AG09319 (cell line): ENCODE results near the gene SBF2.
"Not testable (repeated sequence)": the region's sequence is repeated elsewhere in the genome, so short reads cannot be mapped to it uniquely, and the experiment has no call there.

ENCODE experiments used
- DNase-seq: peaks from one replicate; pipeline ENCODE4 v3.0.0-alpha.2; 2010; ENCODE audit warnings: low read depth; ENCODE audit errors: extremely low read depth
- CTCF ChIP-seq: IDR thresholded peaks from 2 replicates; pipeline ENCODE4 v1.5.1; 2011; ENCODE audit warnings: low read depth, mild to moderate bottlenecking, inconsistent platforms, low read length, moderate library complexity

SBF2 gene

GRCh38 chr11:9952511-9953196 lies 341.4 kb downstream of the SBF2 start:
- DNase-seq: no peak
- TF ChIP-seq CTCF: no peak

- no peak for TF ChIP-seq CTCF
- DNase-seq: no peak
Observed at GRCh38 chr11:9951807-9952206, 342.2 kb downstream of the SBF2 start.

DNA sequence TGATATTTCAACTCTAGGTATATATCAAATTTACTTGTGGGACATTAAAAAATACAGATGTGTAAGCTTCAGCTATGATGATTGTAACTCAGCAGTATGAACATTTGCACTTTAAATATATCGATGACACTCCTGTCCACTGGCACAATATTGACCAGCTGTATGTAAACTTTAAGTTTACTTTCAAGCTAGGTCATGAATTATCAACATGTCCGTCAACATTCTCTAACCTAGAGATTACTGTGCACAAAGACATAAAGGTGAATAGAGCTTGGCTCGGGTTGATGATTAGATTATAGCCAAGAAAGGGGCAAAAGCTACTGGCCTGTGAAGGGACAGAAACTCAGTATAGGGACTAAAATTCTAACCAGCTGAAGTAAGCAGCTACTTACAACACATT lies 343.6 kb downstream of the SBF2 start:
- TF ChIP-seq CTCF: no peak
- no peak for DNase-seq

GRCh38 chr11:9947231-9947864 lies 346.7 kb downstream of the SBF2 start:
- no peak for DNase-seq
- TF ChIP-seq CTCF: no peak

DNA sequence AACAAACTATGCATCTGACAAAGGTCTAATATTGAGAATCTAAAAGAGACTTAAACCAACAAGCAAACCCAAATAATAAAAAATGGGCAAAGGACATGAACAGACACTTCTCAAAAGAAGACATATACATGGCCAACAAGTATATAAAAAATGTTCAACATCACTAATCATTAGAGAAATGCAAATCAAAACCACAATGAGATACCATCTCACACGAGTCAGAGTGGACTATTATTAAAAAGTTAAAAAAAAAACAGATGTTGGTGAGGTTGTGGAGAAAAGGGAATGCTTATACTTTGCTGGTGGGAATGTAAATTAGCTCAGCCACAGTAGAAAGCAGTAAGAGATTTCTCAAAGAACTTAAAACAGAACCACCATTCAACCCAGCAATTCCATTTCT lies 348.3 kb downstream of the SBF2 start:
- not testable (repeated sequence) for DNase-seq

DNA sequence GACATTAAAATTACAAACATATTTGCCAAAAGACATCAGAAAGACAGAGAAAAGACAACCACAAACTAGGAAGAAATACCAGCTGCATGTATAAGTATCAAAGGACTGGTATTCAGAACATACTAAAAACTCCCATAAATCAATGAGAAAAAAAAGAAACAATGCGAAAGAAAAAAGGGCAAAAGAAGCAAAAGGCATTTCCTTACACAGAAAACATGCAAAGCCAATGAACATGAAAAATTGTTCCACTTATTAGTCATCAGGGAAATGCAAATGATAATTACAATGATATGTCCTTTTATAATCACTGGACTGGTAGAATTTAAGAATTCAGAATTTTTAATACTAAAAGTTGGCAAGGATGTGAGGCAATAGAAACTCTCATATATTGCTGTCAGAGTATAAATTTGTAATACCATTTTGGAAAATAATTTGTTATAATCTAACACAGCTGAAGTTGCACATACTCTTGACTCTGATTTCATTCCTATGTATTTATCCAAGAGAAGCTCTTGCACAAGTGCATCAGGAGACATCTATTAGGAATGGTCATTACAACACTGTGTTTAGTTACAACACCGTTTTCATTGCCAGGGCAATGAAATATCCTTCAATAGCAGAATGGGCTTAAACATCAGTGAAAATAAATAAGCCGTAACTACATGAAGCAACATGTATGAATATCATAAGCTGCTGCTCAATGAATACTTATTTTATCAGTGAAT lies 350.5 kb downstream of the SBF2 start:
- no peak for TF ChIP-seq CTCF
- DNase-seq: peak; percentile 96

DNA sequence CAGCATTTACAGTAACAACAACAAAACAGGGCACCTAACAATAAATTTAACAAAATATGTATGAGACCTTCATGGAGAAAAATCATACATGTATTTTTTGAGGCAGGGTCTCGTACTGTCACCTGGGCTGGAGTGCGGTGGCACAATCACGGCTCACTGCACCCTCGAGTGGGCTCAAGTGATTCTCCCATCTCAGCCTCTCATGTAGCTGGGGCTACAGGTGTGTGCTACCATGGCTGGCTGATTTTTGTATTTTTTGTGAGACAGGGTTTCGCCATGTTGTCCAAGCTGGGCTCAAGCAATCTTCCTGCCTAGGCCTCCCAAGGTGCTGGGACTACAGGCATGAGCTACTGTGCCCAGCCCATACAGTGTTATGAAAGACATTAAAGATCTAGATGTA lies 352.0 kb downstream of the SBF2 start:
- DNase-seq: no peak
- TF ChIP-seq CTCF: no peak

GRCh38 chr11:9939150-9939549 lies 354.9 kb downstream of the SBF2 start:
- not testable (repeated sequence) for DNase-seq
